SK-N-SH (cell line): ENCODE measurements around the gene RGS9BP.

Source experiments
- NFIC ChIP-seq: IDR thresholded peaks from 2 replicates; pipeline ENCODE4 v1.4.0; 2012; ENCODE audit warnings: borderline replicate concordance
- TF ChIP-seq, protein P1 (sequence below): fragments of 200-600 bp; sonication (generic); IDR thresholded peaks from 2 replicates; pipeline ENCODE4 v1.6.1; 2017; ENCODE audit warnings: antibody characterized with exemption, mild to moderate bottlenecking, moderate library complexity

DNA sequence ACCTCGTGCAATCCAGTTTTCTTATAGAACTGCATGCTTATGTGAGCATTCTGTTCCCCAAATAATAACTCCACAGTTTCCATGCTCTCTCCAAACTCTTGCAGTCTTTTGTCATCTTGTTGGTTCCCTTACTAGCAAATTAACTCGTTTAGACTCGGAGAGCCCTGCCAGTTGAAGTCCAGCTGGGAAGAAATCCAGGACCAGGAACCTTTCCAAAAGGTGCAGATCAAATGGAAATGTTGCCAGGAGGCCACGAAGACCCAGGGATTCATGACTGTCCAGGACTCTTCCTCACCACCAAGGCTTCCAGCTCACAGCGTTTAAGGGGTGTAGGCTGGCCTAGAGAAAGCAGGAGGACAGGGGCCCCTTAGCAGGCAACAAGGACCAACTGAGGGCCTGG lies 41.8 kb downstream of the RGS9BP start:
- TF ChIP-seq, protein P1, sequence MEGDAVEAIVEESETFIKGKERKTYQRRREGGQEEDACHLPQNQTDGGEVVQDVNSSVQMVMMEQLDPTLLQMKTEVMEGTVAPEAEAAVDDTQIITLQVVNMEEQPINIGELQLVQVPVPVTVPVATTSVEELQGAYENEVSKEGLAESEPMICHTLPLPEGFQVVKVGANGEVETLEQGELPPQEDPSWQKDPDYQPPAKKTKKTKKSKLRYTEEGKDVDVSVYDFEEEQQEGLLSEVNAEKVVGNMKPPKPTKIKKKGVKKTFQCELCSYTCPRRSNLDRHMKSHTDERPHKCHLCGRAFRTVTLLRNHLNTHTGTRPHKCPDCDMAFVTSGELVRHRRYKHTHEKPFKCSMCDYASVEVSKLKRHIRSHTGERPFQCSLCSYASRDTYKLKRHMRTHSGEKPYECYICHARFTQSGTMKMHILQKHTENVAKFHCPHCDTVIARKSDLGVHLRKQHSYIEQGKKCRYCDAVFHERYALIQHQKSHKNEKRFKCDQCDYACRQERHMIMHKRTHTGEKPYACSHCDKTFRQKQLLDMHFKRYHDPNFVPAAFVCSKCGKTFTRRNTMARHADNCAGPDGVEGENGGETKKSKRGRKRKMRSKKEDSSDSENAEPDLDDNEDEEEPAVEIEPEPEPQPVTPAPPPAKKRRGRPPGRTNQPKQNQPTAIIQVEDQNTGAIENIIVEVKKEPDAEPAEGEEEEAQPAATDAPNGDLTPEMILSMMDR = no peak
- TF ChIP-seq NFIC = no peak
